ENCODE measurements around the gene AMN. TPM values are rescaled to one million over a fixed set of nuclear protein-coding genes. Genes with fewer than 3 reads are reported as not detected.

The AMN gene
- polyA plus RNA-seq, 5 donors, result 0.35 to 1.5 (median 1.0) TPM

DNA sequence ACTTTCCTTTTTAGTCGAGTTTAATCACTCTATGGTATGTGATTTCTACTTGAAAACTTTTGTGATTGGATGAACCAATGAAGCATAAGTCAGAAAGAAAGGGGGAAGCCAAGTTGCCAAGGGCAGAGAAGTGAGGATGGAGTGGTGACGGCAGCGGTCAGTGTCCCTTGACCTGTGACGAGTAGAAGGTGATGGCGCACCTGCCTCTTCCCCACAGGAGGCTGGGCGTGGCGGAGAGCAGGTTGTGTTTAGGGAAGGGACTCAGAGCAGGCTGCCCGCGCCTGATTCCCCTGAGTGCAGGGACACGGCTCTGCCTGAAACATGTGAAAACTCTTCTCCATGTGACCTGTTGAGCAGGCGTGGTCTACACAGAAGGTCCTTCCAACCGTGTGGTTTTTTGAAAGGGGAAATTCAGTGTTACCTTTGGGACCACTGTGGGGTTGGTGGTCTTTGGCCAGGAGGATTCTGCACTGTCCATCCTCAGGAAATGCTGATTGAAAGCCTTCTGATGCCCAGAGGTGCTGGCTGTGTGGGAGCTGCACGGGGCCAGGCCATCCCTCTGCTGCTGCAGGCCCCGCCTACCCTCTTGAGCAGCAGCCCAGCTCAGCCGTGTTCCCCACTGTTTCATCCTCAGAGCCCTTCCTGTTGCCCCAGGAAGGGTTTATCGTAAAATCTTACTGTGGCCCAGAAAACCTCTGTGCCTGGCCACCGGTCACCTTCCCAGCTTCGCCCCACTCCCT, 23.5 kb upstream of the AMN start:
- DNase-seq, result no peak

- no peak for DNase-seq
Observed at GRCh38 chr14:102899516-102899900, 23.0 kb upstream of the AMN start.

DNA sequence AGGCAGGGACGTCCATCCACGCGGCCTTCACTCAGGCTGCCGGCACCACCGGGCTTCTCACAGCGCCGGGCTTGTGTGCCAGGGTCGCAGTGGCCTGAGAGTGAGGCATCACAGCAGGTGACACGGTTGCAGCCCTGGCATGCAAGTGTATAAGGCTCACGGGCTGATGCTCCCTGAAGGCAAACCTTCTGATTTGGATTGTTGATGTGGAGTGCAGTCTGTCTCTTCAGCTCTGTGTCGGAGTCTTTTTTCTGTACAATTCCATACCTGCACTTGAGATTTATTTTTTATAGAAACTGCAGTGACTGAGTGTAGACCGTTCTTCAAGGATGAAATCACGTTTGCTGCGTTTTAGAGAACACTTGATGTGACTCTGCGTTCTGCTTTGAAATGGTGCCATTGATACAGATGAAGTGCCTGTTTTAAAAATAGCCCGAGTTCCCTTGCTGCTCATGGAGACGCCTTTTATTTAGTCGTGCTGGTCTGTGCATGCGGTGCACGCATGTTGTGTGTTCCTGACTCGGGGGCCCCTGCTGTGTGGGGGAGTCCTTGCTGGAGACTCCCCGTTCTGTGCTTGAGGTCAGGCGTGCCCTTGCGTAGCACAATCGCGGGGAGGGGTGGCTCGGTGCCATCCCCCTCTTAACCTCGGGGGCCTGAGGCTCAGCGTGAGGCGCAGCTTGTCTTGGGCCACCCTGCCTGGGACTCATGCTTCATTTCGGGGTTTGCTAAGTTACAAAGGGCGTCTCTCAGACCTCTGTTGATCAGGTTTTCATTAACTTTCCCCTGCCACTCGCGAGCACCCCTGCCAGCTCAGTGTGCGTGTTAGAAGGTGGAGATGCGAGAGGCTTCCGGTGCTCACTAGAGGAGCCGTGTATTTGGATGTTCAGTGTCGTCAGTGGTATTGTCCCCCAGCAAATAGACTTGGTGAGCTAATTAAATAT, 21.6 kb upstream of the AMN start:
- peak in 1 of 2 donors; percentile 28 for DNase-seq

DNA sequence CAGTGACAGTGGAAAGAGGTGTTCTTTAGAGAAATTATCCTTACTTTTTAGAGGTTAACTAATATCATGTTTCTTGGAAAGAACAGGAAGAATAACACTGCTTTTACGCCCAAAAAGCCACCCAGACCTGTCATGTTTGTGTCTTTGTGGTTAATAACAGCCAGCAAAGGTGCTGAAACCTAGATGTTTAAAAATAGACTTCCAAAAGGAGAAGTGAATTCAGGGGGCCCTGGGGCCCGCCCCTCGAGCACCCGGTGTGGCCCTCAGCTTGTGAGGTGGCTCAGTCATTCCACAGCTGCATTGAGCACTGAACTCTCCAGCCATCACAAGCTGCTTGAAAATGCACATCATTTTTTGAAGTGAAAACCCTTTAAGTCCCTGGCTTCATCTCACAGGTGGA, 20.8 kb upstream of the AMN start:
- no peak for DNase-seq

- no peak for DNase-seq
Observed at GRCh38 chr14:102902086-102902485, 20.4 kb upstream of the AMN start.

GRCh38 chr14:102902523-102903247, 19.8 kb upstream of the AMN start:
- DNase-seq, result no peak

DNA sequence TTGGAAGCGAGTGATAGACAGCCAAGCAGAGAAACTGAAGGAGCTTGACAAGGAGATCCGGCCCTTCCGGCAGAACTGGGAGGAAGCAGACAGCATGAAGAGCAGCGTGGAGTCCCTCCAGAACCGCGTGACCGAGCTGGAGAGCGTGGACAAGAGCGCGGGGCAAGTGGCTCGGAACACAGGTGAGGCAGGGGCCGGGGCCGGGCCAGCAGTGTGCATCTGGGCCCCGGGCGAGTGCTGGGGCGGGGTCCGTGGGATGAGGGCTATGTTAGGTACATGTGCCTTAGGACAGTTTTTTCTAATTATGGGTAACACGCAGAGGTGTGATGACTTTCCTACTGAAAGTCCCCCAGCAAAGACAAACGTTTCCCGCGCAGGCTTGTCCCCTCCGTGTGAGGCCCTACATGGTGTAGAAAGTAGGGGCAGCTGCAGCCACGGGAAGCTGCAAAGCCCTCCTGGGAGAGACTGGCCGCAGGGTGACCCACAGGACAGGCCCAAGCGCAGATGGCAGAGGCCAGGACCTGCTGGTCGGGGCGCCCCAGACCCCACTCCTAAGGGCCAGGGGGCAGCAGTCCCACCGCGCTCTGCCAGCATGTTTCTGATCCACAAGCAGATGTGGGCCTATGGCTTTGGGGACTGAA, 19.1 kb upstream of the AMN start:
- no peak for DNase-seq

GRCh38 chr14:102903889-102904512, 18.5 kb upstream of the AMN start:
- no peak for DNase-seq

- no peak for DNase-seq
Observed at GRCh38 chr14:102905116-102906108, 17.1 kb upstream of the AMN start.

DNA sequence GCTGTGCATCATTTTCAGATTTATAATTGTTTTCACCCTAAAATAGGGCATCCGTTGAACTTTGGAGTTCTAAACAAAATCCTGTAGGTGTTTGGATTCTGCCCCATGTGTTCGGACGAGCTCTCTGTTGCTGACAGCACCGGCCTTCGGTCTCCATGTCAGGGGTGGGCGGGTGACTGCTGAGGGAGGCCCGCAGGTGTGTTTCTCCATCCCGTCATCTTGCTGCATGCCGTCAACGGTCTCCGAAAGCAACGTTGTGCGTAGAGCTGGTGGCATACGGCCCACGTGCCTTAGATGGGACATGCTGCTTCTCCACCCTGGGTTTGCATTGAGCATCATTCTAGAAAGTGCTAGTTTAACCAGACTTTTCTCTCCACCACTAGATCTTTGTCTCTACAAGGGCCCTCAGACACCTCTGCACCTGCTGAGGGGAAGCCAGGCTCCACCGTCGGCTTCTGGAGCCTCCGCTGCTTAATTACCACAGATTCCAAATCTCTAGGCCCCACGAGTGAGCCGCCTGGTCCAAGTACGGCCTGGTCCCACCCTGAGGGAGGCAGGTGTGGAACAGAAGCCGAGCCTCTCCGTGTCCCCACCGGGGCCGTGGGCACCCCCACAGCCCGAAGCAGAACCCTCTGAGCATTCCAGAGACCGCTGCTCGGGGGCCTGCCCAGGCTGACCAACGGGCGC, 15.7 kb upstream of the AMN start:
- no peak for DNase-seq

- DNase-seq, result no peak
Observed at GRCh38 chr14:102907303-102907844, 15.1 kb upstream of the AMN start.

DNA sequence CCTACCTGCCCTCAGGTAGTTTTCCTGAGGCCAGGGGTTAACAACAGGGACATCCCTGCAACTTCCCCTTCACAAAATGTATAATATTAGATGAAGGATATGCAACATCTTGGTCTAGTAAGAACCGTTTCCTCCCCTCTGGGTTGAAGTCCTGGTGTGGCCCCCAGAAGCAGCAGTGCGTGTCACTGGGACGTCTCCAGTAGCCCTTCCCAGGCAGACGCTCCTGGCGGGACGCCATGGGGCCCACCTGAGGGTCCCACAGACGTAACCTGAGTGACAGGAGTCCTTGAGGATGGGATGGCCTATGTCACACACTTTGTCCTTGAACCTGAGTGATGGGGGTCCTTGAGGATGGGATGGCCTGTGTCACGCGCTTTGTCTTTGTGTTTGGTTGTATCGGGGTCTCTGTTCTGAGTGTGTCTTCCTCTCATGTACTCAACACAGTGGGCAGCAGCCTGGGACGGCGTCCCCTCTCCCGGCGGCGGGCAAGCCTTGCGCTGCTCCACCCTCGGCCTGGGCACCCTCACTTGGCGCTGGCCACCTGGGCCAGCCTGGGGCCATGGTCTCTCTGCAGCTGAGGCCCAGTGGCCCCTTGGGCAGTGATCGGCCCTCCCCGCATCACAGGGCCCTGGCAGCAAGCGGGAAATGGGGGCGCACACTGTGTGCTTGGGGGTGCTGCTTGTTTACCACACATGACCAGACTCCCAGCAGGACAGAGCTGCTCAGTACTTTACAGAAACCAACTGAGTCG, 14.3 kb upstream of the AMN start:
- DNase-seq, result no peak

GRCh38 chr14:102908766-102909455, 13.6 kb upstream of the AMN start:
- no peak for DNase-seq

DNA sequence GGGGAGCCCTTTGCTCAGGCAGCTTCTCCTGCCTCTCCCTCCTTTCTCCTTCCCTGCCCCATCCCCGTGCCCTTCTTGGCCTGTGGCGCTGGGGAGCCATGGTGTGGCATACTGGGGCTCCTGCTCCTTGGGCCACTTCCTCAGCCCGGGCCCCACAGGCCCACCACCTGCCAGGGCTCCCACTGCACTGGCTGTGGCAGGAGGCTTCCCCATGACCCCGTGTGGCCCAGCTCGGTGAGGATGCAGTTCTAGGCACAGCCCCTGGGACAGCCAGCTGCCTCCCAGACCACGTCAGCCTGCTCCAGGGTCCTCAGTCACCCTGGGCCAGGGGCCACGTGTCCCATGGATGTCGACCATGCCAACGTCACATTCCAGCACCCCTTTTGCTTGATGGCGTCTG, 13.0 kb upstream of the AMN start:
- no peak for DNase-seq

- no peak for DNase-seq
Observed at GRCh38 chr14:102909911-102910310, 12.6 kb upstream of the AMN start.

- no peak for DNase-seq
Observed at GRCh38 chr14:102910442-102910841, 12.0 kb upstream of the AMN start.

DNA sequence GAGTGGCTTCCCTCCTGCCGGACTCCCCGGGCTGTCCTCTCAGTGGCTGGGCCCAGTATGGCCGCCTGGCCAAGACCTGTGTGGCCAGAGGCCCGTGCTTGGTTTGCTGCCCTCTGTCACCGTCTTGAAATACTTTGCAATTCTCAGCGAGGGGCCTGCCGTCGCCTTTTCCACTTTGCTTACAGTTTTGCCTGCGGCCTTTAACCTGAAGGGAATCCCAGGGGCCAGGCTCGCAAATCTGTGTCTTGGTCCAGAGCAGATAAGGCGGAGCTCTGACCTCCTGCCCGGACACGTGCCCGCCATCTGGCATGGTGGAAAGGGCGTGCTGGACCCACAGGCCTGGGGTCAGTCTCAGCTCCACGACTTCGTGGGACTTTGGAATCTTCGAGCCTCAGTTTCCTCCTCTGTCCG, 10.9 kb upstream of the AMN start:
- no peak for DNase-seq
